UCSD-AML1 (cell line): Measurements from ENCODE around the gene SLC30A2.

Source experiments
- DNase-seq: peaks from one replicate; lab custom pipeline; 2025; ENCODE audit not compliant: unreplicated experiment; lab: John Stamatoyannopoulos, UW

Gene SLC30A2

DNA sequence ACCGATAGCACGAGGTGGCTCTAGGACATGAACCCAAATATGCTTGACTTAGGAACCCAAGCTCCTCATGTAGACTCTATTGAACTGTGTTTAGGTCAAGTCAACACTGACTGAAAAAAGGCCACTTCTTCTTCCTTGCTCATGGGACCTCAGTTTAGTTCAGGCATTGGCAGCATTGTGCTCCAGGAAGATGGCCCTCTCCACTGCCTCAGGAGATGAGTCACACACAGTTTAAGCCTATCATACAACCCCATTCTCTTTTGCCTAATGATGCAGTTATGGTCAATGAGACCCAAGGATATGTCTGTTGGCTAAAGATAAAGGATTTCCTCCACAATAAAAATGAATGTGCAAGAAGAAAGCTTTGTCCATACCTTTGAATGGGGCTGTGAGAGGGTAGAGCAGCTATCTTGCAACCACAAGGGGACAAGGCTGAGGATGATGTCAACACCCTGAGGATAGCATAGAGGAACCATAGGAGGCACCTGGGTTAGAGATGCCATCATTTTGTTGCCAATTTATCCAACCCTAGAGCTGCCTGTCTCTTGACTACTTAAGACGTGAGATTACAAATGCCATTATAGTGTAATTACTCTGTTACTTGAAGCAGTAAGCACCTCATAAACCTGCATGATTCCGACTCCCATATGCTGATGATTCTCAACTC is 24.5 kb upstream of the SLC30A2 start:
- DNase-seq = no peak

DNA sequence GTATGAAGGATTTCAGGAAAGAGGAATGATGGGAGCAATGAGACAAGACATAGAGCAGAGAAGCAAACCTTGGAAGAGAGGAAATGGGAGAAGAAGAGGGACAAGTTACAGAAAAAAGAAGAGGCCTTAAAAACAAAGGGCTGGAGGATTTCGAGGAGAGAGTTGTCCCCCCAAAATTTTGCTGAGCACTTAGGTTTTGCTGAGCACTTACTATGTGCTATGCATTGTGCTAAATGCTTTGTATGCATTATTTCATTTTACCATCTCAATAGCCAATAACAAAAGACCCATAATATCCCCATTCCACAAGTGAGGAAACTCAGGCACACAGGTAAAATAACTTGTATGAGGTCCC is 24.0 kb upstream of the SLC30A2 start:
- DNase-seq = no peak

DNA sequence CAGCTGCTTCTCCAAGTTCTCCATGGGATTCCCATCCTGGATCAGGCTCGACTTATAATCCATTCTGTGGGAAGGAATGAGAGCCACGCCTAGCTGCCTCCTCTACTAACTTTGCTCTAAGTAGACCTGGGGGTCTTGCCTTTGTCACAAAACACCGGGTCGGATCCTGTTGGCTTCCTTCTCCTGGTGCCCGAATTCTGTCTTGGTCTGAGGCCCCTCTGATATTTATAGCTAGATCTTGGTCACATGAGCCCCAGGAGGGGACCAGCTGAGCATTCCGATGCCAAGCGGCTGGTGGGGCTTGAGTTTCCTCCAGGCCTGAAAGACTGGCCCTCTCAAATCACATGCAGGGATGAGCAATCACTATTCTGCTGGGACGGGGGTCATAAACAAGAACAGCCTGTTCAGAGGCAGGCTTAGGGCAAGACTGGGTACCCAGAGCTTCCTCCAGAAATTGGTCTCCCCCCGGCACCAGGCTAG is 21.6 kb upstream of the SLC30A2 start, which contains the start of gene TRIM63:
TSS of gene TRIM63 (minus strand) at position 199 of the 480 bp plus-strand sequence. CDS start at position 63, 136 bp downstream.
- DNase-seq = no peak

DNA sequence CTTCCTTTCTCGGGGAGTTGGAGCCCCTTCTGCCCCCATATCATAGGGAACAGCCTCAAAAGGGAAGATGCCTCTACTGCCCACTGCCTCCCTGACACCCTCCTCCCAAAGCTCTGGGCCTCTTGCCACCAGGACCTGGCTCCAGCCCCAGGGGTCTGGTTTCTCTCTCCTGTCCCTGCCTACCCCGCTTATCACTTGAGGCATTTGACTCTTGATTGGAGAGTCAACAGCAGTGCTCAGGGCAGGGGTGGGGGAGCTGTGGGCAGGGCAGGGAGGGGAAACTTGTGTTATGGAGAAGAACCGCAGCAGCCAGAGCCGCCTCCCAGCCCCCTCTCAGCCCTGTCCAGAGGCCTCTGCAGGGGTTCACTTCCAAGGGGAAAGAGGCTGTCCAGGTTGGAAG is 20.9 kb upstream of the SLC30A2 start:
- DNase-seq = no peak

DNA sequence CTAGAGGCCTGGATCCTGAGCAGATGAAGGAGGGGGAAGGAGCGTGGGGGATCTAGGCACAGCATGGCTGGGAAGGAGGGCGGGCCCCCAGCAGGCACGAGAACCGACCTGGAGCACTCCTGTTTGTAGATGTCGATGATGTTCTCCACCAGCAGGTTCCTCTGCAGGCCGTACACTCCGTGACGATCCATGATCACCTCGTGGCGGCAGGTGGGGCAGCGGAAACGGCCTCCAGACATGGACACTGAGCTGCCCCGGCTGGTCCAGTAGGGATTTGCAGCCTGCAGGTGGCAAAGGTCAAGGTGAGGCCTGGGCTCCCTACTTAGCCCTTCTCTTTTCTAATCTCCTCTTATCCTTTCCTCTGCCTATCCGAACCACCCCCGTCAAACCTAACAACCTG is 20.2 kb upstream of the SLC30A2 start:
- DNase-seq = no peak

DNA sequence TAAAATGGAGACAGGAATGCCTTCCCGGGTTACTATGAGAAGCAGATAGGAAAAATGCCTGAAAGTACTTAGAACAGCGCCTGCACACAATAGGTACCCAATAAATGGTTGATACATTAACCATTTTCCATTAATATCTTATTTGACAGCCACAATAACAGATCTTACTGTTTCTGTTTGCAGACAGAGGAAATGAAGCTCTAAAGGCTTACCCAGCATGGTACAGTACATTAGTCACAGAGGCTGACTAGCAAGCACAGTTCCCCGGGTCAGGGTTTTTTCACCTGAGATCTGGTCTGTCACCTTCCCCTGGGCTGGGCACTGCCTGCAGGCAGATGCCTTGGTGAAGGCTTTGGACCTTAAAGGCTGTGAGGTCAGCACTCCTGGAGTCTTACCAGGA is 18.6 kb upstream of the SLC30A2 start:
- DNase-seq = no peak

DNA sequence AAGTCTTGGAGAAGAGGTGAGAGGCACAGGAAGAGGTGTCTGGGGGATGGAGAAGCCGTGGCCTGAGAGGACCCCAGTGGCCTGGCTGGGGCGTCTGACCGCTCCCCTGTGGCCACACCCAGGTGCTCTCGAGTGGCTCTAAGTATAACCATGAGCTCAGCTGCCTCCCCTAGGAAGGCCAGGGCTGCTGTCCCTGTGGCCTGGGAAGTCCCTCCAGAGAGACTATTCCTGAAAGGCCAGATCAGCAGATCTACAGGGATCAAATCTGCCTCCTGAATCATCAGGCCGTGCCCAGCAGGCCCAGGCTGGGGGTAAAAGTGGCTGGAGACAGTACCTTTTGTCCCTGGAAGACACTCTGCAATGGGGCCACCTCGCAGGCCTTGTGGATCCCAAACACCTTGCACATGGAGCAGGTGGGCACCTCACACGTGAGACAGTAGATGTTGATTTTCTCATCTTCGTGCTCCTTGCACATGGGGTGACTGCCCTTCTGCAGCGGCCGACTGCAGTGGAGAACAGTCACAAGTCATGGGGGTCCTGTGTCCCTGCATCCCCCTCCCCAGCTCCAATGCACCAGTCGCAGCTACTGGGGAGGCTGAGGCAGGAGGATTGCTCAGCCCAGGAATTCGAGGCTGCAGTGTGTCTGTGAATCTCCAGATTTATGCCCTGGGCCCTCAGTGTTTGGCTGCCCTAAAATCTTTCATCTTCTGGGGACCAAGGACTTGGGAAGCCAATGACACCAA is 15.1 kb upstream of the SLC30A2 start:
- DNase-seq = no peak

DNA sequence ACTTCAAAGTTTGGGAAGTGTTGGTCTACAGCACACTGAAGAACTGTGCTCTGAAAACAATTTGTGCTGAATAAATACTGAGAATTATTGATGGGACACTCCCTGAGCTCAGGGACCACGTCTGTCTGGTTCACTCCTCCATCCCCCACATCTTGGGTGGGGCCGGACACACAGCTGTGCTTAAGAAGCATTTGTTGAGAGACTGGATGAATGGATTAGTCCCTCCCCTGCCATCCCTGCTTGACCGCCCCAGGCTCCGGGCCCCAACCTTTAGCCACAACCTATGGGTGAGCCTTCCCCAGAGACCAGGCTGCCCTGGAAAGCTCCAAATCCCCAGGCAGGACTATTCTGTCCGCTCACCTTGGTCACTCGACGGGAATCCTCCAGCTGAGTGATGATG is 14.0 kb upstream of the SLC30A2 start:
- DNase-seq = no peak

DNA sequence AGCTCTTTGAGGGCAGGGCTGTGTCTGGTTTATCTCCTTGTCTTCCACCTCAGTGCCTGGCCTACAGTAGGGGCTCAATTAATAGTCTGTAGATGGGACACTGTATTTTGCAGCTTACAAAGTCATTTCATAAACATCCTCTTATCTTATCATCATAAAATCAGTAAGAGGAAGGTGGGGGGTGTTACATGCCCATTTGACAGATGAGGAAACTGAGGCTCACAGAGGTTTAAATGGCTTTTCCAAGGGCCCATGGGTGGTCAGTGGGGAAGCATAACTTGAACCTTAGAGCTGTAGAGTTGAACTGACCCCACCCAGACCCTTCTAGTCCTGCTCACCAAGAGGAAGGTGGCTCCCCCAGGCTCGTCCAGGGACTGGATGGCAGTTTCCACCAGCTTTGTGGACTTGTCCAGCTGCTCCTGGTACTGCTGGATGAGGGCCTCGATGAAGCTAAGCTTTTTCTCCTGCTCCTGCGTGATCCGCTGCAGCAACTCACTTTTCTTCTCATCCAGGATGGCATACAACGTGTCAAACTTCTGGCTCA is 12.2 kb upstream of the SLC30A2 start:
- DNase-seq = no peak

DNA sequence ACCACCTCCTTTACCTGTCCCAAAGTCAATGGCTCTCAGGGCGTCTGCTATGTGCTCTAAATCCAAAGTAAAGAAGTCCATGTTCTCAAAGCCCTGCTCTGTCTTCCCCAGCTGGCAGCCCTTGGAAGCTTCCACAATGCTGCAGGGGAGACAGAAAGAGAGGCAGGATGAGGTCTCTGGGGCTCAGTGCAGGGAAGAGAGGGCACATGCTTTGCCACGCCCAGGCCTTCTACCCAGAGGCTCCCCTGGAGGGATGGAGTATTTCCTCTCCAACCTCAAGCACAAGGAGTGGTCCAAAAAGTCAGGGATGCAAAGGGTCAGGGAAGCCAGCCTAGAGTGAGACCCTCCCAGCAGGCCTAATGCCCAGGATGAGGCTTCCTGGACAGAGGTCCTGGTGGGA is 11.3 kb upstream of the SLC30A2 start:
- DNase-seq = no peak

DNA sequence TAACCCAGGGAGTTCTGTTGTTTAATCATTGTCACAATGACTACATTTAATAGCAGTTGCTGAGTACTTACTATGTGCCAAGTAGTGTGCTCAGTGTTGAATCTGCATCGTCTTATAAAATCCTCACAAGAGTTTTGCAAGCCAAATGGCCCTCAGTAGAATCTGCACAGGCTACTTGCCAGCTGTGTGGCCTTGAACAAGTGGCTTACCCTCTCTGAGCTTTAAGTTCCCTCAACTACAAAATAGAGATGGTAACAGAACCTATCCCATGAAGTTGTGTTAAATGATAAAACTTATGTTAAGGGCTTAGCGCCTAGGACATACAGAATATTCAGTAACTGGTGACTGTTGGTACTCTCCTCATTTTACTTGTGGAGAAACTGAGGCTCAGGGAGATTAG is 9.1 kb upstream of the SLC30A2 start:
- DNase-seq = no peak

DNA sequence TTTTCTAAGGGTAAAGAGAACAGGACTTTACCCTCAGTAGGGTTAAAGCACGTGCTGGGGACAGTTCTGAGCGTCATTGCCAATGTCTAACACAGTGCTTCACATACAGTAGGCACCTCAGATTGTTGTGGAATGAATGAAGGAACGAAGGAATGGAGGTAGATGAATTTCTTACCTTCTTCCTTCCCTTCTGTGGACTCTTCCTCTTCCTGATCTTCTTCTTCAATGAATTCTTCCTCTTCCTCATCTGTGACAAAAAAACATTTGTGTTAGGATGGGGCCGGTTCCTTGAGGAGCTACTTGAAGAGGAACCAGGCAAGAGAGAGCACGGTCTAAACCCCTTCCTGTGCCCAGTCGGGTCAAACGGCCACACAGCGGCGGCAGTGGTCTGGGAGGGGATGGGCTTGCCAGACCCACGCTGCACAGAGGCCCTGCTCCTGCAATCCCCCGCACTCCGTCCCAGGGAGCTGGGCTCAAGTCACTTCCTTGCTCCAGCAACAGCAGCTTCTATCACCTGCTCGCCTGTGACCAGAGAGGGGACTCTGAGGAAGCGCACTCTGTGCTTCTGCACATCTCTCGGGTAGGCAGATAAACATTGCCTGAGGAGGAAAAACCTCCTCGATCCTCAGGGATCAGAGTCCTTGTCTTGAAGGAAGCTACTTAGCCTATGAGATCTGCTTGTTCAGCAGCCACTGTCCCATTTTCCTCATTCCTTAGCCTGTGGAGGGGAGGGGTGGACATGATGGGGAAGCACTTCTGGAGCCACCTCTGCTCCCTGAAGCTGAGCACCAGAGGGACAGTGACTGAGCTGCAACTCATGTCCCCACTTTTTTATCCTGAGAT is 8.0 kb upstream of the SLC30A2 start:
- peak; percentile 36 for DNase-seq

DNA sequence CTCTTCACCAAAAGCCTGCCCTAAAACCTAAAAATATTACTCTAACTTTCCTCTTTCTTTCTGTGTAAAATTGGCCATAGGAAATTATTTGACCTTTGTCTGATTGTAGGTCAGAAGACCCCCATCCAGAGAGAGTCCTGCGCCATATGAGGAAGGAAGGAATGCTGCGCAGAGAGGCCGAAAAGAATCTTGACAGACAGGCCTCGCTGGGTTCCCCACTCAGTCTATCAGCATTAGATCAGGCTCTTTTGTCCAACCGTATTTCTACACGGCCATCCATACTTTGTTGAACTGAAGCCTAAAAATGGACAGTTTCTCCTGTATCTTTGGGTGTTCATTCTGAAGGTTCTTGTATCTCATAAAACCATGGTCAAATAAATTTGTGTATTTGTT is 4.3 kb upstream of the SLC30A2 start:
- DNase-seq = no peak

DNA sequence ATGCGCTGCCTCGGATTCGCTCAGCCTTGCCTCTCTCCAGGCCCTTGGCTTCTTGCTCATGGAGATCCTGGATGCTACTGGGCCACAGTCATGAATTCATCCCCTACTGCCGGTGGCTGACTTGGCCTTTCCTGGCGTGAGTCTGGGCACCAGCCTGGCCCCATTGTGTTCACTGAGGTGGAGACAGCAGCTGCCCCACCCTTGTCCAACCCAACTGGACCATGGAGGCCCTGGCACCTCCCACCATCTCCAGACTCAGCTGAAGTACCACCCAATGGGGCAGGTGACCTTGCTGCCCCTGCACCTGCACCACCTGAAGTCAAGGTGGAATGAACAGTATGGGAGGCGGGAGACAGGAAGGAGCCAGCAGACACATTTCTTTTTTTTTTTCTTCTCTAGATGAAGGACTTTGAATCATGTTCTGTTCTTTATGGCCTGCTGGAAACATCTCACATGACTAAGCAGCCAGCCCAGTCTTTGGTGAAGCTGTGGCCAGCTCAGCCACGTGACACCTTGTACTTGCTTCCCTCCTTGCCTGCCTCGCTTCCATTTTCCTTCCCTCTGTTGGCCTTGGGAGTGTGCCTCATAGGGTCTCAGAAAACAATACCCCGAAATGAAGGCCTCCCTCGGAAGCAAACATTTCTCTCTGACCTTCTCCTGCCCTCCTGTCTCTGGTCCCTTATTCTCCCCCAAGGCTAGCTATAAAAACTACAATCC is 3.8 kb upstream of the SLC30A2 start:
- DNase-seq = peak; percentile 29

DNA sequence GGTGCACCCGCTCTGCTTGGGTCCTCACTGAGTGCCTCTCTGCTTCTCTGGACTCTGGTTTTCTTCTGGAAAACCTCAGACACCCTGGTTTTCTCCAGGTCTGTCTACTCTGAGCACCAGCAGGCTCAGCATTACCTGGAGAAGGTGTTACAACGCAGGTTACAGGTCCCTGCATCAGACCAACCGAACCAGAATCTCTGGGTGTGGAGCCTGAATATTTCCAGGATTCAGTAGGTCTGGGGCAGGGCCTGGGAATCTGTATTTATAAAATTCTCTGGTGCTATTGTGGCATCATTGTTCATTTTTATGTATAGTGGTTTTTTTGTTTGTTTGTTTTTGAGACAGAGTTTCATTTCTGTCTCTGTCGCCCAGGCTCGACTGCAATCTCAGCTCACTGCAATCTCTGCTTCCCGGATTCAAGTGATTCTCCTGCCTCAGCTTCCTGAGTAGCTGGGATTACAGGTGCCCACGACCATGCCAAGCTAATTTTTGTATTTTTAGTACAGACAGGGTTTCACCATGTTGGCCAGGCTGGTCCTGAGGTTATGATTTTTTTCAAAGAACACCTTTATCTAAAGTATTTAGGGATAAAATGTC is 1.5 kb upstream of the SLC30A2 start:
- no peak for DNase-seq

DNA sequence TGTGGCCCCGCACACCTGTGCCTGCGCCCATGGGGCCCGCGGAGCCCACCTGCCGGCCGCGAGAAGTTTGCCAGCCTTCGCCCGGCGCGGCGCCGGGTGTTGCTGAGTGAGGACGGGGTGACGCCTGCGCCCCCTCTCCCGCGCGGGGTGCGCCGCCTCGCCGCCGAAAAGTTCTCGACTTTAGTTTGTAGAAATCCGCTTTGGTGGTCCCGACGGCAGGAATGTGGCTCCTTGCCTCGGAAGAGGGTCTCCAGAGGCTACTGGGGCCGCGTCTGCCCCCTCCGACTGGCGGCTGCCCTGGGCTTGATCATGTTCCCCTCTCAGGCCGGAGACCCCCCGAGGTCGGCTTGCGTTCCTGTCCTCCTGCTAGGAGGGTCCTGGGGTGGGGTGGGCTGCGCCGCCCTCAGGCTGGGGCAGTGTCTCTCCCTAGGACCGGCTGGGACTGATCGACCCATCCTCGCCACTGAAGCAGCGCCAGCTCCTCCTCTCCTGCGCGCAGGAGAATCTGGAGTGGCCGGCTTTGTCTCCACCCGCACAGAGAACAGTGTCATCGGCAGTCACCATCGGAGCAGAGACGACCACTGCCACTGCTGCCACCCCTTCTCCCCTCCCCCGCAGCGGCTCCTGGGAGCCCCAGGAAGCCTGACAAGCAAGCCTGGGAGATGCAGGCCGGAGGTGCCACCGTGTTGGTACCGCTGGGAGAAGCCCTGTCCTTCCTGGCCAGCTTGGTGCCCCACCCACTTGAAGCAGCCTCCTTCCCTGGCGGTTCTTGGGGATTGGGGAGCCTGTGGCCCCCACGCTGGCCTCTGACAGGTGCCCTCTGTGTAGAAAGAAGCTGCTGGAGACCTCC is 553 bp upstream of the SLC30A2 start:
- DNase-seq = no peak

DNA sequence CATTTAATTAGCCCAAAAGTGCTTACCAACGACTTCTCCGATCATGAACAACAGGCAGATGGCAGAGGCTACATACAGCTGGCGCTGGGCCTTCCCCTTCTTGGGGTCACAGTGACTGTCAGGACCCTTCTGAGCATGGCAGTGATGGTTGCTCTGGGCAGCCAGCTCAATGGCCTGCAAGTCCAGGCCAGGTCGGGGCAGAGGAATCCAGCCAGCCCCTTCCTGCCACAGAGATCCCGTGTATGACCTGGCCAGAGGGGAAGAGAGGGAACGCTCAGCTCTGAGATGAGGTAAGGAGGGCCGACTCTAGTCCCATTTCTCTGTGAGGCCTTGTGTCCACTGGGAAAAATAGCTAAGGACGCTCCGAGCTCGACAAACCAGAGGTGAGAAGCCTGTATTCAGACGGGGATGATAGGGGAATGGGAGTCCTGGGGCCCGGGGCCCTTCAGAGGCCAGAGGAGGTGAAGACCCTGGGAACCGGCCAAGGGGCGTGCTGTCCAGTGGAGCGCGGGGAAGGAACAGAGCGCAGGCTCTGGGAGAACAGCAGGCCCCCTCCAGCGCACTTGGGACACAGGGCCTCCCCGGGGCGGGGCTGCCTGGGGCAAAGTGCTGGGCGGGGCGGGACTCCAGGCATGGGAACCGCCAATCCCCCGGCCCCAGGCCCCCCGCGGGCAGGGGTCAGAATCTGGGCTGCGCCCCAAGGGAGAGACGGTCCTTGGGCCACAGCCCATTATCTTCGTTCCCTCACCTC is 772 bp downstream of the SLC30A2 start:
- DNase-seq = no peak

DNA sequence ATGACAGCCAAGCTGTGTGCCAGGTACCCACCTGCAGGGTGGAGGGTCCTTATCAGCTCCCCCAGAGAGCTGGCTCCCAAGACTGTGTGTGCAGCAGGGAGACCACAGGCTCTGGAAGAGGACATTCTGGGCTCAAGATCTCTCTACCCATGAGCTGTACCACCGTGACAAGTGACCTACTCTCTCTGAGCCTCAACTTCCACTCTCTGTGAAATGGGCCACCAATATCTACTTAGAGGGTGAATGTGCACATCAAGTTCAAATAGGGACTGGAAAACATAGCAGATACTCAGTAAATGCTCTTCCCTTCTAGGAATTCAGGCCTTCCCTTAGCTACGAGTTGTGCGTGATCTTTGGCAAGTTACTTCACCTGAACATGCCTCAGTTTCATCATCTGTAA is 1.5 kb downstream of the SLC30A2 start:
- DNase-seq = no peak

DNA sequence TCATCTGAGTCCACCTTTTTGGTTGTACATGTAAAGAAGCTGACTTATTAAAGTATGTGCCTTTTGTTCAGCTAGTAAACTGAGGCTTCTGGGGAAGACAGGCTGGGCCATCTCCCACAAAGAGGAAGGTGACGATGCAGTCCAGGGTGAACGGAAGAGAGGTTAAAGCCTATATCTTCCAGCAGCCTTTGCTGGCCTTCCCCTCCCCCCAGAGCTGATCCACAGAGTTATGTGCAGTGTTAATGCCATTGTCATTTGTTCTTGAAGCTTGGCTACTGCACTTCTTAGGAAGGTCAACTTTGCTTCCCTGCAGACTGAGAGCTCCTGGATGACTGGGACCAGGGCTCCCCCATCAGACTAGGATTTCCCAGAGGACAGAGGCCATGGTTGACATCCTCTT is 2.2 kb downstream of the SLC30A2 start:
- DNase-seq = no peak
